SK-N-SH treated with all-trans-retinoic acid at 6 μM for 48 hours (cell line): Measurements from ENCODE around the gene SEMA4B.

Experiments used
- ATAC-seq: fragments of 200-7000 bp; cut with Tn5 transposase; 3 replicates; pipeline ENCODE4 v1.9.1; 2020; ENCODE audit warnings: mild to moderate bottlenecking, moderate library complexity
- ARNTL ChIP-seq: fragments of 450-650 bp; formaldehyde crosslinking; IDR thresholded peaks from 2 replicates; pipeline ENCODE4 v1.5.0; 2020; ENCODE audit warnings: low read depth, mild to moderate bottlenecking, moderate library complexity, borderline replicate concordance
- CSDC2 ChIP-seq: fragments of 250-450 bp; sonication (Bioruptor Pico); IDR thresholded peaks from 2 replicates; pipeline ENCODE4 v1.5.0; 2020; ENCODE audit warnings: mild to moderate bottlenecking, moderate library complexity
- ESRRG ChIP-seq: fragments of 250-450 bp; sonication (Bioruptor Pico); IDR thresholded peaks from 2 replicates; pipeline ENCODE4 v1.6.1; 2021; ENCODE audit warnings: mild to moderate bottlenecking
- GLIS3 ChIP-seq: fragments of 250-450 bp; sonication (Bioruptor Pico); IDR thresholded peaks from 2 replicates; pipeline ENCODE4 v1.5.0; 2020; ENCODE audit warnings: mild to moderate bottlenecking, moderate library complexity
- ISL1 ChIP-seq: fragments of 250-450 bp; sonication (Bioruptor Pico); IDR thresholded peaks from 2 replicates; pipeline ENCODE4 v2.1.2; 2022; ENCODE audit warnings: mild to moderate bottlenecking, moderate library complexity
- OSR1 ChIP-seq: fragments of 250-450 bp; sonication (Bioruptor Pico); IDR thresholded peaks from 2 replicates; pipeline ENCODE4 v1.8.0; 2022; ENCODE audit warnings: moderate library complexity, mild to moderate bottlenecking, inconsistent platforms
- PPARA ChIP-seq: fragments of 250-450 bp; sonication (Bioruptor Pico); IDR thresholded peaks from 2 replicates; pipeline ENCODE4 v1.5.0; 2020; ENCODE audit warnings: mild to moderate bottlenecking, borderline replicate concordance
- RARB ChIP-seq: fragments of 250-450 bp; sonication (Bioruptor Pico); IDR thresholded peaks from 2 replicates; pipeline ENCODE4 v1.8.0; 2021; ENCODE audit warnings: mild to moderate bottlenecking, moderate library complexity
- SNAI2 ChIP-seq: fragments of 250-450 bp; sonication (Bioruptor Pico); IDR thresholded peaks from 2 replicates; pipeline ENCODE4 v1.5.0; 2020; ENCODE audit warnings: mild to moderate bottlenecking, moderate library complexity
- TCF4 ChIP-seq: fragments of 250-450 bp; sonication (Bioruptor Pico); IDR thresholded peaks from 2 replicates; pipeline ENCODE4 v1.8.0; 2021; ENCODE audit warnings: mild to moderate bottlenecking, moderate library complexity, borderline replicate concordance
- TOX ChIP-seq: fragments of 250-450 bp; sonication (Bioruptor Pico); IDR thresholded peaks from 2 replicates; pipeline ENCODE4 v1.8.0; 2021; ENCODE audit warnings: mild to moderate bottlenecking, moderate library complexity, borderline replicate concordance
- TSHZ2 ChIP-seq: fragments of 250-450 bp; sonication (Bioruptor Pico); IDR thresholded peaks from 2 replicates; pipeline ENCODE4 v1.5.0; 2020; ENCODE audit warnings: mild to moderate bottlenecking, moderate library complexity
- ZC3H10 ChIP-seq: fragments of 250-450 bp; sonication (Bioruptor Pico); IDR thresholded peaks from 2 replicates; pipeline ENCODE4 v1.5.1; 2021; ENCODE audit warnings: mild to moderate bottlenecking, moderate library complexity
- ZFP3 ChIP-seq: fragments of 250-450 bp; sonication (Bioruptor Pico); IDR thresholded peaks from 2 replicates; pipeline ENCODE4 v1.5.0; 2020; ENCODE audit warnings: mild to moderate bottlenecking, moderate library complexity
- ZFP30 ChIP-seq: fragments of 450-650 bp; formaldehyde crosslinking; IDR thresholded peaks from 2 replicates; pipeline ENCODE4 v1.5.0; 2022; ENCODE audit warnings: mild to moderate bottlenecking, moderate library complexity
- ZNF565 ChIP-seq: fragments of 450-650 bp; formaldehyde crosslinking; conservative IDR thresholded peaks from 2 replicates; pipeline ENCODE4 v1.5.0; 2020; ENCODE audit warnings: low read depth, mild to moderate bottlenecking, moderate library complexity
- ZNF70 ChIP-seq: fragments of 450-650 bp; formaldehyde crosslinking; IDR thresholded peaks from 2 replicates; pipeline ENCODE4 v1.5.0; 2020; ENCODE audit warnings: mild to moderate bottlenecking, moderate library complexity
- TF ChIP-seq, protein P1 (sequence below): fragments of 250-450 bp; sonication (Bioruptor Pico); IDR thresholded peaks from 2 replicates; pipeline ENCODE4 v1.5.1; 2020; ENCODE audit warnings: low read depth, mild to moderate bottlenecking, moderate library complexity
- TF ChIP-seq, protein P2 (sequence below): fragments of 250-450 bp; sonication (Bioruptor Pico); IDR thresholded peaks from 2 replicates; pipeline ENCODE4 v1.5.1; 2021; ENCODE audit warnings: mild to moderate bottlenecking, moderate library complexity
- TF ChIP-seq, protein P3 (sequence below): fragments of 250-450 bp; sonication (Bioruptor Pico); IDR thresholded peaks from 2 replicates; pipeline ENCODE4 v1.8.0; 2020; ENCODE audit warnings: mild to moderate bottlenecking, moderate library complexity, borderline replicate concordance
- TF ChIP-seq, protein P4 (sequence below): fragments of 250-450 bp; sonication (Bioruptor Pico); IDR thresholded peaks from 2 replicates; pipeline ENCODE4 v1.8.0; 2021; ENCODE audit warnings: low read depth, mild to moderate bottlenecking, moderate library complexity, borderline replicate concordance

The SEMA4B gene

GRCh38 chr15:90239371-90239770, 38.2 kb downstream of the SEMA4B start:
- TF ChIP-seq TOX (CRISPR knock-in tag) (no peak), GLIS3 (no peak), ZNF565 (CRISPR knock-in tag) (no peak), ZC3H10 (CRISPR knock-in tag) (no peak)
- TF ChIP-seq, protein P1, sequence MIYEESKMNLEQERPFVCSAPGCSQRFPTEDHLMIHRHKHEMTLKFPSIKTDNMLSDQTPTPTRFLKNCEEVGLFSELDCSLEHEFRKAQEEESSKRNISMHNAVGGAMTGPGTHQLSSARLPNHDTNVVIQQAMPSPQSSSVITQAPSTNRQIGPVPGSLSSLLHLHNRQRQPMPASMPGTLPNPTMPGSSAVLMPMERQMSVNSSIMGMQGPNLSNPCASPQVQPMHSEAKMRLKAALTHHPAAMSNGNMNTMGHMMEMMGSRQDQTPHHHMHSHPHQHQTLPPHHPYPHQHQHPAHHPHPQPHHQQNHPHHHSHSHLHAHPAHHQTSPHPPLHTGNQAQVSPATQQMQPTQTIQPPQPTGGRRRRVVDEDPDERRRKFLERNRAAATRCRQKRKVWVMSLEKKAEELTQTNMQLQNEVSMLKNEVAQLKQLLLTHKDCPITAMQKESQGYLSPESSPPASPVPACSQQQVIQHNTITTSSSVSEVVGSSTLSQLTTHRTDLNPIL (CRISPR knock-in tag), result no peak
- no peak for ATAC-seq

- TF ChIP-seq, protein P1 (CRISPR knock-in tag), result no peak
- TF ChIP-seq ZNF565 (CRISPR knock-in tag) (no peak), ESRRG (no peak), ISL1 (no peak), CSDC2 (no peak), TSHZ2 (CRISPR knock-in tag) (no peak), RARB (no peak), TOX (CRISPR knock-in tag) (no peak), SNAI2 (CRISPR knock-in tag) (no peak), TCF4 (no peak), PPARA (CRISPR knock-in tag) (no peak), GLIS3 (no peak), ARNTL (CRISPR knock-in tag) (no peak), ZNF70 (CRISPR knock-in tag) (no peak), ZFP30 (CRISPR knock-in tag) (no peak)
- TF ChIP-seq, protein P2, sequence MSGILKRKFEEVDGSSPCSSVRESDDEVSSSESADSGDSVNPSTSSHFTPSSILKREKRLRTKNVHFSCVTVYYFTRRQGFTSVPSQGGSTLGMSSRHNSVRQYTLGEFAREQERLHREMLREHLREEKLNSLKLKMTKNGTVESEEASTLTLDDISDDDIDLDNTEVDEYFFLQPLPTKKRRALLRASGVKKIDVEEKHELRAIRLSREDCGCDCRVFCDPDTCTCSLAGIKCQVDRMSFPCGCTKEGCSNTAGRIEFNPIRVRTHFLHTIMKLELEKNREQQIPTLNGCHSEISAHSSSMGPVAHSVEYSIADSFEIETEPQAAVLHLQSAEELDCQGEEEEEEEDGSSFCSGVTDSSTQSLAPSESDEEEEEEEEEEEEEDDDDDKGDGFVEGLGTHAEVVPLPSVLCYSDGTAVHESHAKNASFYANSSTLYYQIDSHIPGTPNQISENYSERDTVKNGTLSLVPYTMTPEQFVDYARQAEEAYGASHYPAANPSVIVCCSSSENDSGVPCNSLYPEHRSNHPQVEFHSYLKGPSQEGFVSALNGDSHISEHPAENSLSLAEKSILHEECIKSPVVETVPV (CRISPR knock-in tag), result no peak
- TF ChIP-seq, all 23 proteins: peak for 0
These were observed 39.7 kb downstream of the SEMA4B start for GRCh38 chr15:90240856-90241255.

DNA sequence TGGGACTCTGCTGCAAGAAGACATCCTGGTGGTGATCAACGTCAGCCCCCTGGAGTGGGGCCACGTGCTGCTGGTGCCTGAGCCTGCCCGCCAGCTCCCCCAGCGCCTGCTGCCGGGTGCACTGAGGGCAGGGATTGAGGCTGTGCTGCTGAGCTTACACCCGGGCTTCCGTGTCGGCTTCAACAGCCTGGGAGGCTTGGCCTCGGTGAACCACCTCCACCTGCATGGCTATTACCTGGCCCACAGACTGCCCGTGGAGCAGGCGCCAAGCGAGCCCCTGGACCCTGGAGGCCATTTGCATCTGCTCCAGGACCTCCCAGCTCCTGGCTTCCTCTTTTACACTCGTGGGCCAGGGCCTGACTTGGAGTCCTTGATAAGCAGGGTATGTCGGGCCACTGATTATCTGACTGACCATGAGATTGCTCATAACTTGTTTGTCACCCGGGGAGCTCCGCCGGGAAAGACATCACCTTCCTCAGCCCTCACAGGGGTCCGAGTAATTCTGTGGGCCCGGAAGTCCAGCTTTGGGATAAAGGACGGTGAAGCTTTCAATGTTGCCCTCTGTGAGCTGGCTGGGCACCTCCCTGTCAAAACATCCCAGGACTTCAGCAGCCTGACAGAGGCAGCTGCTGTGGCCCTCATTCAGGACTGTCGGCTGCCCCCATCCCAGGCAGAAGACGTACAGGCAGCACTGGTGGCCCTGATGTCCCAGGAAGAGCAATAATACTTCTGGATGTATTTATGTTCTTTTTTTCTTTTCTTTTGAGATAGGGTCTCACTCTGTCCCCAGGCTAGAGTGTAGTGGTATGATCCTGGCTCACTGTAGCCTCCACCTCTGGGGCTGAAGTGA, 40.4 kb downstream of the SEMA4B start:
- no peak for ATAC-seq
- TF ChIP-seq PPARA (CRISPR knock-in tag), result no peak
- TF ChIP-seq CSDC2, result no peak
- TF ChIP-seq, protein P3, sequence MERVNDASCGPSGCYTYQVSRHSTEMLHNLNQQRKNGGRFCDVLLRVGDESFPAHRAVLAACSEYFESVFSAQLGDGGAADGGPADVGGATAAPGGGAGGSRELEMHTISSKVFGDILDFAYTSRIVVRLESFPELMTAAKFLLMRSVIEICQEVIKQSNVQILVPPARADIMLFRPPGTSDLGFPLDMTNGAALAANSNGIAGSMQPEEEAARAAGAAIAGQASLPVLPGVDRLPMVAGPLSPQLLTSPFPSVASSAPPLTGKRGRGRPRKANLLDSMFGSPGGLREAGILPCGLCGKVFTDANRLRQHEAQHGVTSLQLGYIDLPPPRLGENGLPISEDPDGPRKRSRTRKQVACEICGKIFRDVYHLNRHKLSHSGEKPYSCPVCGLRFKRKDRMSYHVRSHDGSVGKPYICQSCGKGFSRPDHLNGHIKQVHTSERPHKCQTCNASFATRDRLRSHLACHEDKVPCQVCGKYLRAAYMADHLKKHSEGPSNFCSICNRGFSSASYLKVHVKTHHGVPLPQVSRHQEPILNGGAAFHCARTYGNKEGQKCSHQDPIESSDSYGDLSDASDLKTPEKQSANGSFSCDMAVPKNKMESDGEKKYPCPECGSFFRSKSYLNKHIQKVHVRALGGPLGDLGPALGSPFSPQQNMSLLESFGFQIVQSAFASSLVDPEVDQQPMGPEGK, result no peak
- no peak for TF ChIP-seq ZFP3
- TF ChIP-seq, protein P4, sequence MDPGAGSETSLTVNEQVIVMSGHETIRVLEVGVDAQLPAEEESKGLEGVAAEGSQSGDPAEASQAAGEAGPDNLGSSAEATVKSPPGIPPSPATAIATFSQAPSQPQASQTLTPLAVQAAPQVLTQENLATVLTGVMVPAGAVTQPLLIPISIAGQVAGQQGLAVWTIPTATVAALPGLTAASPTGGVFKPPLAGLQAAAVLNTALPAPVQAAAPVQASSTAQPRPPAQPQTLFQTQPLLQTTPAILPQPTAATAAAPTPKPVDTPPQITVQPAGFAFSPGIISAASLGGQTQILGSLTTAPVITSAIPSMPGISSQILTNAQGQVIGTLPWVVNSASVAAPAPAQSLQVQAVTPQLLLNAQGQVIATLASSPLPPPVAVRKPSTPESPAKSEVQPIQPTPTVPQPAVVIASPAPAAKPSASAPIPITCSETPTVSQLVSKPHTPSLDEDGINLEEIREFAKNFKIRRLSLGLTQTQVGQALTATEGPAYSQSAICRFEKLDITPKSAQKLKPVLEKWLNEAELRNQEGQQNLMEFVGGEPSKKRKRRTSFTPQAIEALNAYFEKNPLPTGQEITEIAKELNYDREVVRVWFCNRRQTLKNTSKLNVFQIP (CRISPR knock-in tag), result no peak
- no peak for TF ChIP-seq GLIS3
- no peak for TF ChIP-seq ARNTL (CRISPR knock-in tag)
- TF ChIP-seq, protein P1 (CRISPR knock-in tag), result no peak
- no peak for TF ChIP-seq ZNF565 (CRISPR knock-in tag)
- TF ChIP-seq, protein P2 (CRISPR knock-in tag), result no peak
- TF ChIP-seq OSR1 (CRISPR knock-in tag), result no peak
- no peak for TF ChIP-seq SNAI2 (CRISPR knock-in tag)
- no peak for TF ChIP-seq ZC3H10 (CRISPR knock-in tag)
- TF ChIP-seq RARB, result no peak
- no peak for TF ChIP-seq TCF4

More at GRCh38 chr15:90240856-90241255, 39.7 kb downstream of the SEMA4B start:
- no peak for ATAC-seq
